HG02870 (cell line): Measurements from ENCODE around the gene PNLDC1.
"Not testable (repeated sequence)": the region's sequence is repeated elsewhere in the genome, so short reads cannot be mapped to it uniquely, and the experiment has no call there.

Experiments used
- ATAC-seq: cut with Tn5 transposase; IDR thresholded peaks from one replicate; pipeline ENCODE4 v1.9.1; 2021; ENCODE audit warnings: mild to moderate bottlenecking, moderate library complexity; ENCODE audit not compliant: unreplicated experiment

PNLDC1 gene

DNA sequence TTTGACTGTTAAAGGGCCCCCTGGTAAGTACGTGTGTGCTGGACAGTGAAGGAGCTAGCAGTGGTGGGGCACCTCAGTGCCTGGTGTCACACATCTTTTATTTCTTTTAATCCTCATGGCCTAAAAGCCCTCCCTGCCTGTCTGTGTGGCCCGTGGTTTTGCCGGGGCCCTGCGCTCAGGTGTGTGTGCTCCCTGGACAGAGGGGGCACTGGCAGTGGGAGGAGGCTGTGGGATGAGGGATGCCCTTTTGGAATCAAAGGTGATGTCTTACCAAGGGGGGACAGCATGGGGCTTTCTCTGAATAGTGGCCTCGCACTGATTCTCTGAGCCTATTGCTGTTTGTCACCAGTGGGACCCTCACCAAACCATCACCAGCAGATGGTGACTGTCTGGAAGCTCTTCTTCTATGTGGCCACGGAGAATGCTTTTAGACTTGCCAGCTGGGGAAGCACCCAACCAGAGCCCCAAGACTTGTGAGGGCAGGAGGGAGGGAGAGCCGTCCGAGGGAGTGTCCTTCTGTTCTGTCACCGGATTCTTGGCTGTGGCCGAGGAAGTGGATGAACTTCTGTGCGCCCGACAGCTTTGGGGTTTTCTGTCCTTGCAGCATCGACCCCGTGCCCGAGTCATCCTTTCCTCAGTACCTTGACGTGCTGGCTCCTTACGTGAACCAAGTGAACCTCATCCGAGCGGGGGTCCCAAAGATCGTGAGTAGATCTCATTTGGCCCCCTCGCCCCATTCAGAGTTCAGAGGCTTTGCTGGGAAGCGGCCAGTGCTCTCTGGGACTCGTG is 18.1 kb downstream of the PNLDC1 start:
- ATAC-seq, result no peak

DNA sequence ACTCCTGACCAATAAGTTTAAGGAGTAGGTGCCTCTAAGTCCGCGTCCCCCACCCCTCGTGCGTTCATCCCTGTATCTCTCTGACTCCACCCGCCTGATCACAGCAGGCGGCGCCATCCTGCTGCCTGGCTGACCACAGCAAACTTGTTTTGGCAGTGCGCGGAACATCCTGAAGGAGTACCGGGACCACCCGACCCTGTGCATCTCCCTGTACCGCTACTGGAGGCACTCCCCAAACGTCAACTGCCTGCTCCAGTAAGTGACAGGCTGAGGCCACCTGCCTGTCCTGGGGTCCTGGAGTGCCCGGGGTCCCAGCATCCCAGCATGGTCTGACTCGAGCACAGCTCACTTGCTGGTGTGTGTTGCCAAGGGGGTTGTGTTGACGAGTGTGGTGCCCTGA is 19.0 kb downstream of the PNLDC1 start:
- ATAC-seq, result no peak

DNA sequence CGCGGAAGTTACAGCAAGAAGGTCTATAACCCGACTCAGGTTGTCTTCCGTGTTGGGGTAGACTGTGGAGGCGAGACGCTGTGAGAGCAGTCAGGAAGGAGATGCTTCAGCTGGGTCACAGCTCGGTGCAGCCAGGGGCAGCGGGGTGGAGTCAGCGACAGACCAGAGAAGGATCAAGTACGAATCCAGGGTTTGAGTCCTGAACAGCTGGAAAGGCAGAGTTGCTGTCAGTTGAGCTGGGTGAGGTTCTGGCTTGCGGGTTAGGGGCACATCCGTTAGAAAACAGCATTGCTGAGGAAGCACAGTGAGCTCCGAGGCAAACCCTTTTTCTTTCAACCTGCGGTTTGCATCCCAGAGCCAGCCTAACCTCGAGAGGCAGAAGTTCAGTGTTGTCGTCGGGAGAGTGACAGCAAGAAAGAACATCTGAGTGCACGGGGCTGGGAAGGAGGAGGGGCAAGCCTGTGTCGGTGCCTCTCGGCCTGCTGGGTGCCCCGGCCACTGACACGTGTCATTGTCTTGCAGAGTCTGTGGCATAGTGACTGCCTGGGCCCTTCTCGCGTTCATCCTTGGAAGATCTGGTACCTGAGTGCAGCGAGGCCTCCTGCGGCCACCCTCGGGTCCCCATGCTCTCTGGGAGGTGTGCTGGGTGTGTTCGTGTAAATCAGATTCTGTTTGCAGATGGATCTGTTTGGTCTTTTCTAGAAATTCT is 20.0 kb downstream of the PNLDC1 start:
- ATAC-seq, result peak; percentile 54

DNA sequence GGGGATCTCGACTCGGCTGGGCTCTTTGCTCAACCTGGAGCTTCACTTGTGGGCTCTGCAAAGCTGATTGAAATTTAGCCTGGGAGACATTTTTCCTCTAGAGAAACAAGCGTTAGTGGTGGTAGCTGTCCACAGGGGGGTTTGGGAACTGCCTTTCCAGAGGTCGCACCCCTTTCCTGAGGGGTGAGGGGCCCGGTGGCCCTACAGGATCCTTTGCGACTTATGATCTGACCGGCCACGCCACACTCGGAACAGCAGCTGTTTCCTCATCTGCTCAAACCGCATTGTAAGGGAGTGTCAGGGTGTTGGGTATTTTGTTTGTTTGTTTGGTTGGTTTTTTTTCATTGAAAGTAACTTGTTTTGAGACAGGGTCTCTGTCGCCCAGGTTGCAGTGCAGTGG is 21.0 kb downstream of the PNLDC1 start:
- ATAC-seq, result no peak

DNA sequence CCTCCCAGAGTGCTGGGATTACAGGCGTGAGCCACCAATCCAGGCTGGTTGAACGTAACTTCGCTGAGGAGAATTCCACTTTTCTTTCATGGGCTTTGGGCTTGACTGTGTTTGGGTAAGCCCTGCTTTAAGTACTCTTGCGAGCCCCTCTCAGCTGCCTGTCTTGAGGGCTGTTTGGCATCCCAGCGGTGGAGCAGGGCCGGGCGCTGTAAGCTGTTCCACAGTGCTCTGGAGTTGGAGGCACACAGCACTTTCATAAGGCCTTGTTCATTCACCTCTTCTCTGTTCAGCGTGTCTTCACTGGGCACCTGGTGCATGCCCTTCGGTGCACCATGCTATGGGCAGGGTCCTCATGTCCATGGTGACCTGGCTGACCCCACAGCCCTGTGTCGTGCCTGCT is 21.6 kb downstream of the PNLDC1 start:
- ATAC-seq, result no peak

DNA sequence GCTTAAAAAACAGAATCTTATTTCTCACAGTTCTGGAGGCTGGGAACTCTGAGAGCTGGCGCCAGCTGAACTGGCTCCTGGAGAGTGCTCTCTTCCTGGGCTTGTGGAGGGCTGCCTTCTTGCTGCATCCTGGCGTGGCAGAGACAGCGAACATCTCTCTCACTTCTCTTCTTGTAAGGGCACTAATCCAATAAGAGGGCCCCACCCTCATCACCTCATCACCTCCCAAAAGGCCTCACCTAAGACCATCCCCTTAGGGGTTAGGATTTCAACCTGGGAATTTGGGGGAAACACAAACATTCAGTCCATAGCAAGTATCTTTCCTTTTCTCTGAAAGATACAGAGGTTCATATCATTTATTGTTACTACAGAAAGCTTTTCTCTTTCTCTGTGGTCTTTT is 23.9 kb downstream of the PNLDC1 start:
- ATAC-seq, result no peak

DNA sequence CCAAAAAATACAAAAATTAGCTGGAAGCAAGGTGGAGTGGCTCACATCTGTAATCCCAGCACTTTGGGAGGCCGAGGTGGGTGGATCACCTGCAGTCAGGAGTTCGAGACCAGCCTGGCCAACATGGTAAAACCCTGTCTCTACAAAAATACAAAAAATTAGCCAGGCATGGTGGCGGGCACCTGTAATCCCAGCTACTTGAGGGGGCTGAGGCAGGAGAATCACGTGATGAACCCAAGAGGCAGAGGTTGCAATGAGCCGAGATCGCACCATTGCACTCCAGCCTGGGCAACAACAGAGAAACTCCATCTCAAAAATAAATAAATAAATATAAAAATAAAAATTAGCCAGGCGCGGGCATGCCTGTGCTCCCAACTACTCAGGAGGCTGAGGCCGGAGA is 24.6 kb downstream of the PNLDC1 start:
- not testable (repeated sequence) for ATAC-seq

DNA sequence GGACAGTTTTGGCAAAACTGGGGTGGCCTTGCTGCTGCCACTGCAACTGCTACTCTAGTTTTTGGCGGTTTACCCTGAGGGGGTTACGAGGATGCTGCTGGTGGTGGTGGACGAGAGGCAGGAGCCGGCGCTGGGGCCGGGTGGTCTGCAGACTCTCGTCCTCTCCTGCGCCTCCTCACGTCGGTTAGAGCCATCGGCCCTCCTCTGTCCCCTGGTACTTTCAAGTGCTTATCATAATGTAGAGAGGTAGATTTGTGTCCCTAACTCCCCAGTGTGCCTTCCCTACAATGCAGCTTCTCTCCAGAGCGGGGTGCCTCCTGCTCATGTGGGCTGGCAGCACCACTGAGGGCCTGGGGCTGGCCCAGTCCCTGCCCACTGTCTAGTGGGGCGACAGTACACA is 25.9 kb downstream of the PNLDC1 start:
- ATAC-seq, result no peak

DNA sequence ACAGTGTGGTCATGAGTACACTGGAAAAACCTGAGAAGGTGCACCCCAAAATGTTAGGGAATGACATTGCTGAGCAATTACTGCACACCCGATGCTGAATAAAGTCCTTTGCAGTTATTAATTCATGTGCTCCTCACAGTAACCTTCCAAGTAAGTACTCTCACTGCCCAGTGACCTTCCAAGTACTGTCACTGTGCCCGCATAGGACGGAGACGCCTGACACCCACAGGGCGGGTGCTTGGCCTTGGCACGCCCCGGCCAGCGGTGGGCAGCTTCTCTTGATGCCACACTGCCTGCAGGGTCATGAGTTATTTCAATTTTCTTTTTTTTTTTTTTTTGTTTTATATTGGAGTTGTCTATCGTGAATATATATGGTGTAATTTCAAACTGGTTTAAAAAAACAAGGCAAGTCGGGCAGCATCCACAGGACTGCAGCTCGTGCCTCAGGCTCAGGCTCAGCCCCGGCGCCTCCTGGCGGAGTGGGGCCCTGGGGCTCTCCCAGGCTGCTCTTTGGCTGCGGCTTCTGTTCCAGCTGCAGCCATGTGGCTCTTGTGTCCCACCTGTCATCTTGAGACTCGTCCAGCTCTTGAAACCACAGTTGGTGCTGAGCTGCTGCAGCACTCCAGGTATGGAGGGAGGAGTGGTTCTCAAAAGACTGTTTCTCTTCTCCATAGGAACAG is 27.0 kb downstream of the PNLDC1 start:
- ATAC-seq, result no peak

DNA sequence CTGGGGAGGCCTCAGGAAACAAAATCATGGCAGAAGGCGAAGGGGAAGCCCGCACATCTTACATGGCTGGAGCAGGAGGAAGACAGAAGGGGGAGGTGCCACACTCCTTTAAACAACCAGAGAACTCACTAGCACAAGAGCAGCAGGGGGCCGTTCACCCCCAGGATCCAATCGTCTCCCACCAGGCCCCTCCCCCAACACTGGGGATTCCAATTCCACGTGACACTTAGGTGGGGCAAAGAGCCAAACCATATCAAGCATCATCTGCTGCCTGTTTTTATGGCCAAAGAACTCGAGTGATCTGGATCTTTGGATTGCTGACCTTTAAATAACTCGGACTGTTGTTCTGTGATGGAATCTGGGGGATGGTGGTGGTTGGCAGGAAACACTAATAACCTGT is 28.0 kb downstream of the PNLDC1 start:
- ATAC-seq, result no peak

DNA sequence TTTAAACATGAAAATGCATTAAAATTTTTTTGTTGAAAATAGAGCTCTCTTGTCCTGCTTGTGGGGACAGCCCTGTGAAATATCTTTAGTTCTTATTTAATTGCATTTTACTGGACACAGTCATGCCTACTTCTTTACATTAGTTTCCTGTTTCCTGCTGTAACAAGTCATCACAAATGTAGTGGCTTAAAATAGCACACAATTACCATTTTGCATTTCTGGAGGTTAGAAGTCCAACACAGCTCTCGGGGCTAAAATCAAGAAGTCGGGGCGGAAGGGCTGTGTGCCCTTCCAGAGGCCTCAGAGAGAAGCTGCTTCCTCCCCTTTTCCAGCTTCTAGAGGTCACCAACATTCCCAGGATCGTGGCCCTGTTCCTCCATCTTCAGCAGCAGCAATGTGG is 29.4 kb downstream of the PNLDC1 start:
- no peak for ATAC-seq

DNA sequence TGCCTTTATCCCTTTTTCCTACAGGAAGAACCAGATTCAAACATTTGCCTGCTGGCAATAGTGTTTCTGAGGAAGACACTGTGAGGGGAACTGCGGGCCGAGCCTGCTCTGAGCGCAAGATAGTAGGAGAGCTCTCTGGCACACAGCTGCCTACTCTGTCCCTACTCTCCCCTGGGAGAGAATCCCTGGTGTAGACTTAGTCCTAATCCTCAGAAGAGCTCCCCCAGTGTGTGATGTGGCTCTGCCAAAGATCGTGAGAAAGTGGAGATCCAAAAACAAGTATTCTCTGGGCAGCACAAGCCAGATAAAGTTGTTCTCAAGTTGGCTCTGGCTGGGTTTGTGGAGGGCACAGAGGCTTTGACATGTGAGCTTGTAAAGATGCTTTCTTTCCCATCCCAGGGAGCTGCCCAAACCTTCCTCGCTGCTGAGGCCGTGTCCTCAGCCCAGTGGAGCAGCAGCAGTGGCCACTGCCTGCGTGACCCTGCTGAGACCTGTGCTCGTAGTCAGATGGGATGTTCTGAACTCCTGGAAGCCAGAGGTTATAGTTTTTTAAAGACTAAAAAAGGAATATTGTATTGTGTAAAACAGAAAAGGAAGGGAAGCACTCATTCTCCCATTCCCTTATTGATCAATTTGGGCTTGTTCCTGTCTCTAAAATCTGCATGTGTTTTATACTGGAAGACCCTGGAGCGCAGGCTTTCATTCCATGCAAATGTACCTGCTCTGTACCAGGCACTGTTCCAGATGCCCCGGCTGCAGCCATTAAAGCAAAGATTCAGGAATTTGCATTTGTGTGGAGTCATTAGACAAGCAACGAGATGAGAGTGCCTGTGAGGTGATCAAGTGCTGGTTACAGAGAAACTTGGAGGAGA is 30.7 kb downstream of the PNLDC1 start:
- no peak for ATAC-seq

DNA sequence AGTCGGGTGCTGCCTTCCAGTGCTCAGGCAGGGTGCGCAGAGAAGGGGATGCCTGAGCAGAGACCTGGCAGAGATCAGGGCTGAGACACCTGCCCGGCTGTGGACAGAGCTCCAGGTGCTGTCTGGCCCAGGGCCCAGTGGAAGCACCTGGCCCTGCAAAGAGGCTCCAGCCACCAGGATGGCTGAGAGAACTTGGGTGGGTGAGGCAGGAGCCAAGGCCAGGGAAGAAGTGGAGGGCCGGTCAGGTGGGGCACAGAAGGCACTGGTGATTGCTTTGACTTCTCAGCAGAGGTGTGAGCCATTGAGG is 31.2 kb downstream of the PNLDC1 start:
- ATAC-seq, result no peak

DNA sequence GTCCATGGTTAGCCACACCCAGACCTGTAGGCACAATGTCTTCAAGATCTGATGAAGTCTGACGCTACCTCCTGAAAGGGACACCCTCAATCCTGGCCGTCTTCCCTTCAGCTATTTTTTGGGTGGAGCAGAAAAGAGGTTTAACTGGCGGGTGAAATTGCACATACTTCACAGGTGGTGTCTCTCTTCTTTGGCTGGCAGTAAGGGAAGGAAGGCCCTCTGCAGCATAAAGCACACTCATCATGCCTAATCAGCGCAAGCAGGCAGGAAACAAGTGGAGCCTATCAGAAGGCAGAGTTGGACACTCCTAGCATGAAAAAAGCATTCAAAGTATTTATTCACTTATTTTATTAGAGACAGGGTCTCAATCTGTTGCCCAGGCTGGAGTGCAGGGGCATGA is 32.9 kb downstream of the PNLDC1 start:
- no peak for ATAC-seq

DNA sequence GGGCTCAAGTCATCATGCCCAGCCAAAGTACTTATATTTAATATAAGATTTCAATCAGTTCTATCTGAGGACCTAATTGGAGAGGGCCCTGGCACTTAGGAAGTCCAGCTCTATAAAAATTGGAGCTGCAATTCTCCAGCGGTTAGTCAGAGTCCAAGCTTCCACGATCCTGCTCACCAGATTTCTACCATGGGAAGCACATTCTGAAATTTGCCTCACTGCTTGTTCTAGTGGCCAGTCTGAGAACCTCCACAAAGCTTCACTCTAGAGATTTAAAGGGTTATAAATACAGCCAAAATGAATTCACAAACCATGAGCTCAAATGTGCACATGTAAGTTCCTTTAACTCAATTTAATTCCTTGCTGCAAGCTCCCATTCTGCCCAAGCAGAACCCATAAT is 33.5 kb downstream of the PNLDC1 start:
- no peak for ATAC-seq

DNA sequence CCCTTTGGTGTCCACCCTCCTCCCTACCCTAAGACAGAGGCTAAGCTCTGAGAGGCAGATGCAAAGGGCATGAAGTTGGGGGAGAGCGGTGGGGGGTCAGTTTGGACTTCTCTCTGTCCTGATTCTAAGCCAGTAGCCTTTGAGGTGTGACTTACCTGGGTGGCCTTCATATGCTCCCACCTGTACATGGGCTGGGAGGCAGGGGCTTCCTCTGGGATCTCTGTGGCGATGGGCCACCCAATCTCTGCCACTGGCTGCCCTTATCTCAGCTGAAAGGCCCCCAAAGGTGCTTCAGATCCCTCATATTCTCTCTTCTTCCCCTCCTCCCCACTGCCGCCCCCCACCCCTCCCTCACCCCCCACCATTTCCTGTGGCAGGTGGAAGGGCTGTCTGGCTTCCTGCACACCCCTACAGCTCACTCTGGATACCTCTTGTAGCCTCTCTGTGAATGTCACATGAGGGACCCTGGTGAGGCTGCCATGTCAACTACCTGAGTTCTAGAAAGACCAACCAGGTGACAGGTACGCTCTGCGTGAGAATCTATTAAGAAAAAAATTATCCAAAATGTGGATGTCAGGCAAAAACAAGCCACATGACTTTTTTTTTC is 34.0 kb downstream of the PNLDC1 start:
- ATAC-seq, result no peak

DNA sequence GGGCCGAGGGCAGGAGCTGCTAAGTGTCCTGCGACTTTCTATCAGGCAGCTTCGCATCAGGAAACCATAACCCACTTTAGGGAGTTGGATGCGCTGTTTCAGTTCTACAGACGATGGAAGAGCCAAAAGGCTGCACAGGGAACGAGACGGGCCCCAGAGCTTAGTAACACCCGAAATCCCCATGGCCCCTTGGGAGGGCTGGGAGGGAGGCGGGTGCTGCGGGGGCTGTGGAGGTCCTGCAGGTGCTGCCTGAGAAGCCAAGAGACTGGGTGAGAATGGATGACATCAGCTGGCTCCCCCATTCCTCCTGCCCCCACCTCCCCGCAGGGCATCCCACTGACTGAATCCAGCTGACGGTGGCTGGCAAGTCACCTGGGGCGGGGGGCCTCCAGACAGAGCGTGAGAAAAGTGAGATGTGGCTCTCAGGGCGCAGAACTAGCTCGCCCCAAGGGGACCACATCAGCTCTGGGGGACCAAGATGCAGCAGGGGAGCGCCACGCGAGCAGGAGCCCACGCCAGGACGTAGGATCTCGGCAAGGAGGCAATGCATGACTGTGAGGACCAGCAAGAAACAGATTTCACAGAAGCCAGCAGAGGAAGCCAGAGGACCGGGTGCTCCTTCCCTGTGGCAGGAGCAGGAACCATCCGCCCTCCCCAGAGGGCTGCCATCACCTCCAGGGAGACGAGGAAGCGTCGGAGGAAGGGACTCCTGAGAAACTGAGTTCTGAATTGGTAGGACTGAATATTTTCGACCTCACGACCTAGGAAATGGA is 36.8 kb downstream of the PNLDC1 start:
- no peak for ATAC-seq

DNA sequence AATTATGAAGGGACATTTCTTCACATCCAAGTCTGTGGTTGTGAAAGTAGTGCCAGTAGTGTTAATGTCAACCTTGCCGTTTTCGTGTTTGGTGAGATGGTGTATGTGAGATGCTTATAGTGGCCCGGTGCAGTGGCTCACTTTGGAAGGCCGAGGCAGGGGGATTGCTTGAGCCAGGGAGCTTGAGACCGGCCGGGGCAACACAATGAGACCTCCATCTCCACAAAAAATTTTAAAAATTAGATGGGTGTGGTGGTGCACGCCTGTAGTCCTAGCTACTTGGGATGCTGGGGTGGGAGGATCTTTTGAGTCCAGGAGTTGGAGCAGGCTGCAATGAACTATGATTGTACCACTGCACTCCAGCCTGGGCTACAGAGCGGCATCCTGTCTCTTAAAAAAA is 37.4 kb downstream of the PNLDC1 start:
- ATAC-seq, result no peak

DNA sequence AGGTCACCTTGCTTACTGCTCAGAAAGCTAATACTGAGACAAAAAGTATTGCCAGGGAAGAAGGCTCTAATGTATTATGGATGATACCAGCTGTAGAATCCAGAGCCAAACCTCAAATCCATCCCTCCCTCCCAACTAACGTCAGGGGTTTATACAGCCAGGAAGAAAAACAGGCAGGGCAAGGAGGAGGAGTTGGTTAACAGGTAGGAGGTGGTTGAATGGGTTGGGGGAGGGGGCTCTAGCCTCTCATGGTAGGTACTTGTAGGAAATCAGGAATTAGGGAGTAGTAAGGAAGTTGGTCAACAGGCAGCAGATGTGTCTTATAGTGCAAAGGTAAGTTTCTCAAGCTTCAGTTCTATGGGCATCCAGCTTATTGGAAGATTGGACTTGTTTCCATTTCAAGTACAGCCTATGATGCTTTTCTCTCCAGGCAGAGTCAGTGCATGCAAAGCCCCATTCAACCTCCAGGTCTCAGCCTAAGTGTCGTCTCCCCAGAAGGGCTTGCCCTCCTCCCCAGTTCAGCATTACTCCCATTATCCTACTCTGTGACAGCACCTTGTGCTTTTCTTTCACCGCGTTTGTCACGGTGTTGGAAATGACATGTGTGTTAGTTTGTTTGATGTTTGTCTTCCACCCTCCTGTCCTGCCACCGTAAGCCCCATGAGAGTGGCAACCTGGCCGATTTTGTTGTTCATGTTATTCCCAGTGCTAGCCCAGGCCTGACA is 38.1 kb downstream of the PNLDC1 start:
- no peak for ATAC-seq
